Measurements from ENCODE around the gene CABLES1.

Gene CABLES1

GRCh38 chr18:23159344-23159743, 24.1 kb downstream of the CABLES1 start:
- H3K27ac ChIP-seq (ENCODE audit: low read length), result no peak overlapping the region
- H3K4me1 ChIP-seq (ENCODE audit: insufficient read depth, low read length), result no peaks in the 10 kb centered on the region
- H4K20me1 ChIP-seq (ENCODE audit: insufficient read depth, low read length), result no peaks in the 10 kb centered on the region
- no peak overlapping the region for H3K4me2 ChIP-seq (ENCODE audit: insufficient read depth, low read length)
- no peaks in the 10 kb centered on the region for H3K27me3 ChIP-seq (ENCODE audit: insufficient read depth, low read length, poor library complexity)
- no peaks in the 10 kb centered on the region for H3K36me3 ChIP-seq (ENCODE audit: insufficient read depth, low read length)
- ATAC-seq (ENCODE audit: insufficient read depth, low read depth), result no peak
- no peak overlapping the region for H2AFZ ChIP-seq (ENCODE audit: low read depth, low read length)
- H3K4me3 ChIP-seq (ENCODE audit: low read depth in 1 of 2, low read length in 2 of 2), result no peak overlapping the region
- TF ChIP-seq CTCF (IDR thresholded peaks at IDR 0.05; ENCODE audit: borderline replicate concordance, extremely low read depth, low read length, poor library complexity, severe bottlenecking) (no peak), EZH2 (IDR thresholded peaks at IDR 0.05; ENCODE audit: borderline replicate concordance, low read depth, low read length, severe bottlenecking) (no peak)
- no peak for DNase-seq
- H3K79me2 ChIP-seq (ENCODE audit: insufficient read depth, low read length), result no peaks in the 10 kb centered on the region
- no peak overlapping the region for H3K9ac ChIP-seq (ENCODE audit: low read depth, low read length)
- H3K9me3 ChIP-seq (ENCODE audit: insufficient read depth, low read length, severe bottlenecking), result no peaks in the 10 kb centered on the region

GRCh38 chr18:23162473-23162872, 27.2 kb downstream of the CABLES1 start:
- TF ChIP-seq EZH2 (IDR thresholded peaks at IDR 0.05; ENCODE audit: borderline replicate concordance, low read depth, low read length, severe bottlenecking) (no peak), CTCF (IDR thresholded peaks at IDR 0.05; ENCODE audit: borderline replicate concordance, extremely low read depth, low read length, poor library complexity, severe bottlenecking) (no peak)
- H3K27me3 ChIP-seq (ENCODE audit: insufficient read depth, low read length, poor library complexity), result no peaks in the 10 kb centered on the region
- no peak overlapping the region for H3K4me2 ChIP-seq (ENCODE audit: insufficient read depth, low read length)
- H3K36me3 ChIP-seq (ENCODE audit: insufficient read depth, low read length), result no peaks in the 10 kb centered on the region
- H2AFZ ChIP-seq (ENCODE audit: low read depth, low read length), result no peak overlapping the region
- DNase-seq, result no peak
- no peak overlapping the region for H3K27ac ChIP-seq (ENCODE audit: low read length)
- H3K9me3 ChIP-seq (ENCODE audit: insufficient read depth, low read length, severe bottlenecking), result no peaks in the 10 kb centered on the region
- H3K9ac ChIP-seq (ENCODE audit: low read depth, low read length), result no peak overlapping the region
- H3K4me1 ChIP-seq (ENCODE audit: insufficient read depth, low read length), result no peaks in the 10 kb centered on the region
- no peak for ATAC-seq (ENCODE audit: insufficient read depth, low read depth)
- no peak overlapping the region for H3K4me3 ChIP-seq (ENCODE audit: low read depth in 1 of 2, low read length in 2 of 2)
- no peaks in the 10 kb centered on the region for H3K79me2 ChIP-seq (ENCODE audit: insufficient read depth, low read length)
- no peaks in the 10 kb centered on the region for H4K20me1 ChIP-seq (ENCODE audit: insufficient read depth, low read length)

GRCh38 chr18:23163786-23164533, 28.7 kb downstream of the CABLES1 start:
- Histone ChIP-seq H3K4me2 (ENCODE audit: insufficient read depth, low read length) (no peak overlapping the region), H4K20me1 (ENCODE audit: insufficient read depth, low read length) (no peaks in the 10 kb centered on the region), H2AFZ (ENCODE audit: low read depth, low read length) (no peak overlapping the region), H3K9me3 (ENCODE audit: insufficient read depth, low read length, severe bottlenecking) (no peaks in the 10 kb centered on the region), H3K9ac (ENCODE audit: low read depth, low read length) (no peak overlapping the region), H3K4me3 (ENCODE audit: low read depth in 1 of 2, low read length in 2 of 2) (no peak overlapping the region), H3K27me3 (ENCODE audit: insufficient read depth, low read length, poor library complexity) (no peaks in the 10 kb centered on the region), H3K36me3 (ENCODE audit: insufficient read depth, low read length) (no peaks in the 10 kb centered on the region), H3K79me2 (ENCODE audit: insufficient read depth, low read length) (no peaks in the 10 kb centered on the region), H3K27ac (ENCODE audit: low read length) (no peak overlapping the region), H3K4me1 (ENCODE audit: insufficient read depth, low read length) (no peaks in the 10 kb centered on the region)
- ATAC-seq (ENCODE audit: insufficient read depth, low read depth), result no peak
- DNase-seq, result no peak
- TF ChIP-seq EZH2 (IDR thresholded peaks at IDR 0.05; ENCODE audit: borderline replicate concordance, low read depth, low read length, severe bottlenecking) (no peak), CTCF (IDR thresholded peaks at IDR 0.05; ENCODE audit: borderline replicate concordance, extremely low read depth, low read length, poor library complexity, severe bottlenecking) (no peak)
